Pancreas (tissue), 10 donors: Measurements from ENCODE around the gene DNAJB14. TPM values are rescaled to one million over a fixed set of nuclear protein-coding genes. Genes with fewer than 3 reads are reported as not detected.
"Not testable (repeated sequence)": the region's sequence is repeated elsewhere in the genome, so short reads cannot be mapped to it uniquely, and the experiment has no call there.

Experiments used
- ATAC-seq, 4 donors: fragments of 200-7000 bp; cut with Tn5 transposase; one replicate each; pipeline versions ENCODE4 v1.8.0 to v1.9.1; 2020; ENCODE audit warnings: mild to moderate bottlenecking in 4 of 4, moderate library complexity in 4 of 4
- DNase-seq, 6 donors: peaks; one replicate each; pipeline ENCODE4 v3.0.0-alpha.2; 2020
- FAIRE-seq: peaks from 2 replicates; lab custom pipeline; 2012; peaks lifted over from hg19 to GRCh38; lab: Jason Lieb, UNC
- H3K27ac ChIP-seq, 4 donors: fragments of 200-600 bp; sonication (generic); 1 replicate in 3 of 4; 2 replicates in 1 of 4; pipeline versions ENCODE4 v1.5.0 to v1.8.0; 2020
- H3K27me3 ChIP-seq, 4 donors: fragments of 200-600 bp; one replicate each; pipeline ENCODE4 v1.8.0; 2021
- H3K36me3 ChIP-seq, 3 donors: fragments of 200-600 bp; sonication (generic) in 1 of 3; one replicate each; pipeline versions ENCODE4 v1.5.0 to v1.8.0; 2020 to 2021
- H3K4me1 ChIP-seq, 3 donors: fragments of 200-600 bp; one replicate each; pipeline ENCODE4 v1.8.0; 2021
- H3K4me3 ChIP-seq, 4 donors: fragments of 200-600 bp; sonication (generic) in 2 of 4; one replicate each; pipeline versions ENCODE4 v1.5.0 to v1.8.0; 2020 to 2021
- H3K9me3 ChIP-seq, 4 donors: fragments of 200-600 bp; one replicate each; pipeline ENCODE4 v1.8.0; 2021
- WGBS, 2 donors: extraction: QIAGEN DNeasy Blood & Tissue Kit; methylation state at CpG; one replicate each; pipeline ENCODE4 v1.1.7; 2013; 5-methylcytosine and 5-hydroxymethylcytosine counted together
- intact Hi-C, 3 donors: fragments of 100-400 bp; cut with DNase I; formaldehyde crosslinking; loops; one replicate each; pipeline versions ENCODE4 v1.11.1 to v1.14.2; 2022
- polyA plus RNA-seq, 2 donors: library from polyadenylated mRNA; stranded (reverse); fragments of 200-250 nt; gene quantifications; one replicate each; pipeline ENCODE4 v1.2.3, GENCODE V29; 2013
- total RNA-seq, 6 donors: library from RNA; stranded (reverse); fragmentation: NEBNext Ultra II Directional in 4 of 6; extraction: Animal tissue kit (Norgen Biotek cat#: 25700) in 4 of 6; gene quantifications; one replicate each; pipeline versions ENCODE4 v1.2.1 to v1.2.4, GENCODE V29; 2021 to 2023
- TF ChIP-seq, protein P1 (sequence below), 4 donors: fragments of 200-600 bp; sonication (generic) in 3 of 4; IDR thresholded peaks; one replicate each; pipeline versions ENCODE4 v1.5.0 to v1.8.0; 2021; ENCODE audit warnings: antibody characterized with exemption in 4 of 4
- donor health status: healthy with polysubstance abuse.
- donor health status: DM: no; HTN: no; CAD: no; lungs with moderate emphysema.
- donor health status: DM: no; HTN: no; CAD: no.
- donor health status: control.
- donor health status: control.
- donor health status: Bipolar disorder and iron deficiency.
- donor health status: DM: yes; HTN: yes; CAD: no.
- donor health status: DM: no; HTN: no; CAD: no.
- donor health status: DM: no; HTN: no; CAD: no.
- donor health status: DM: yes; HTN: yes; CAD: no.

The DNAJB14 gene
- total and polyA plus RNA-seq, 8 donors: 3.6 to 23.7 (median 11.6) TPM

DNA sequence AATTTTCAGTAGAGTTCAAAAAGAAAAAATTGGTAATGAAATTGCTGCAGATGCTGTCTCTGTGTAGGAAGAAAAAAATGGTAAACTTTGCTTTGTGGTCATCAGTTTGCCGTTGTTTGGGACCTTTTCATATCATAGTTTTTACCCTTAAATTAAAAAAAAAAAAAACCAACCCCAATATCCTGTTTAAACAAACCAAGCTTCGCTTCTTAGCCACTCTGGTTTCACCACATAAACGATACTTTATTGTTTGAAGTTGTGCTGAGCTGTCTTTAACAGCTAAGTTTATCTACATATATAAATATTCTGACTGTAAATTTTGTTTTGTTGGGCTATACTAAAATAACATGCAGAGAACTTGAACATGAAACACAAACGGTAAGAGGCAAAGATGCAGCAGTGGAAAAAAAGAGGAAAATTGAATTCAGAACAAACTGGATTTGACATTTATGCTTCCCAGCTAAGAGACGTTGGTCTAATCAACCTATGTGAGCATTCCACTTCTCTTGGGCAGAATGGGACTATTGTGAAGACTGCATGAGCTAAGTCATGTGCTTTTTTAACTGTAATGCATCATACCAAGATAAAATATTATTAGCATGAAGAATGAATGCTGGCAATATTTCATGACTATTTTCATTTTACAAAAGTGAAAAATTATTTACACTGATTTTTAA lies 19.4 kb upstream of the DNAJB14 start:
- ATAC-seq: no peak
- no peak for DNase-seq
- no peaks in the 10 kb centered on the region for H3K36me3 ChIP-seq
- H3K4me3 ChIP-seq: no peak overlapping the region
- no peaks in the 10 kb centered on the region for H3K4me1 ChIP-seq
- TF ChIP-seq, protein P1, sequence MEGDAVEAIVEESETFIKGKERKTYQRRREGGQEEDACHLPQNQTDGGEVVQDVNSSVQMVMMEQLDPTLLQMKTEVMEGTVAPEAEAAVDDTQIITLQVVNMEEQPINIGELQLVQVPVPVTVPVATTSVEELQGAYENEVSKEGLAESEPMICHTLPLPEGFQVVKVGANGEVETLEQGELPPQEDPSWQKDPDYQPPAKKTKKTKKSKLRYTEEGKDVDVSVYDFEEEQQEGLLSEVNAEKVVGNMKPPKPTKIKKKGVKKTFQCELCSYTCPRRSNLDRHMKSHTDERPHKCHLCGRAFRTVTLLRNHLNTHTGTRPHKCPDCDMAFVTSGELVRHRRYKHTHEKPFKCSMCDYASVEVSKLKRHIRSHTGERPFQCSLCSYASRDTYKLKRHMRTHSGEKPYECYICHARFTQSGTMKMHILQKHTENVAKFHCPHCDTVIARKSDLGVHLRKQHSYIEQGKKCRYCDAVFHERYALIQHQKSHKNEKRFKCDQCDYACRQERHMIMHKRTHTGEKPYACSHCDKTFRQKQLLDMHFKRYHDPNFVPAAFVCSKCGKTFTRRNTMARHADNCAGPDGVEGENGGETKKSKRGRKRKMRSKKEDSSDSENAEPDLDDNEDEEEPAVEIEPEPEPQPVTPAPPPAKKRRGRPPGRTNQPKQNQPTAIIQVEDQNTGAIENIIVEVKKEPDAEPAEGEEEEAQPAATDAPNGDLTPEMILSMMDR (IDR thresholded peaks at IDR 0.05): no peak
- FAIRE-seq: no peak
- no peaks in the 10 kb centered on the region for H3K27me3 ChIP-seq
- no peak overlapping the region for H3K27ac ChIP-seq
- H3K9me3 ChIP-seq: no peaks in the 10 kb centered on the region
- intact Hi-C loops: no loop called here
- 53 to 57% methylated on average over 5 of the region's 5 CpGs for WGBS, 2 donors

DNA sequence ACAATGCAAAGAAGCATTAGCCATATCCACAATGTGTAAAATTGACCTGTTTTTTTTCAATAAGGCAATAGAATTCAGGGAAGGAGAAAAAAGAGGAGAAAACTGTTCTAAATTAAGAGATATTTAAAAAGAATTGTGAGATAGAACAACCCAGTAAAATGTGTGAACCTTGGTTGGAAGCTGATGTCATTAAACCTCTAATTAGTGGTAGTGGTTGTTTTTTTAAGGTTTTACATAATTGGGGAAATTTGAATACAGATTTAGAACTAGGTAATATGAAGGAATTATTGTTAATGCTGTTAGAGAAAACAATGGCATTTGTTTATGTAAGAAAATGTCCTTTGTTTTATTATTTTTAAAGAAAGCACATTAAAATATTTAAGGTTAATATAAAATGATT lies 18.8 kb upstream of the DNAJB14 start:
- H3K27me3 ChIP-seq: no peaks in the 10 kb centered on the region
- FAIRE-seq: no peak
- TF ChIP-seq, protein P1 (IDR thresholded peaks at IDR 0.05): no peak
- intact Hi-C loops: no loop called here
- ATAC-seq: no peak
- no peak overlapping the region for H3K4me3 ChIP-seq
- H3K9me3 ChIP-seq: no peaks in the 10 kb centered on the region
- no peak overlapping the region for H3K27ac ChIP-seq
- no peaks in the 10 kb centered on the region for H3K36me3 ChIP-seq
- DNase-seq: no peak
- H3K4me1 ChIP-seq: no peaks in the 10 kb centered on the region

- FAIRE-seq (no peak), DNase-seq (no peak), ATAC-seq (no peak)
- Histone ChIP-seq H3K36me3 (no peaks in the 10 kb centered on the region), H3K27ac (no peak overlapping the region), H3K9me3 (no peaks in the 10 kb centered on the region), H3K27me3 (no peaks in the 10 kb centered on the region), H3K4me1 (no peaks in the 10 kb centered on the region), H3K4me3 (no peak overlapping the region)
- TF ChIP-seq, protein P1 (IDR thresholded peaks at IDR 0.05): no peak
- WGBS, 2 donors: 90 to 91% methylated on average over 1 of the region's 1 CpG
- intact Hi-C loops: no loop called here
Measured at GRCh38 chr4:99961711-99962110, 15.3 kb upstream of the DNAJB14 start.

GRCh38 chr4:99960648-99961047 lies 14.2 kb upstream of the DNAJB14 start:
- Histone ChIP-seq H3K27me3 (no peaks in the 10 kb centered on the region), H3K36me3 (no peaks in the 10 kb centered on the region), H3K4me1 (no peaks in the 10 kb centered on the region), H3K9me3 (no peaks in the 10 kb centered on the region), H3K4me3 (no peak overlapping the region), H3K27ac (no peak overlapping the region)
- DNase-seq: no peak
- no peak for FAIRE-seq
- 68 to 77% methylated on average over 2 of the region's 2 CpGs for WGBS, 2 donors
- ATAC-seq: no peak
- TF ChIP-seq, protein P1 (IDR thresholded peaks at IDR 0.05): no peak
- intact Hi-C loops: no loop called here

DNA sequence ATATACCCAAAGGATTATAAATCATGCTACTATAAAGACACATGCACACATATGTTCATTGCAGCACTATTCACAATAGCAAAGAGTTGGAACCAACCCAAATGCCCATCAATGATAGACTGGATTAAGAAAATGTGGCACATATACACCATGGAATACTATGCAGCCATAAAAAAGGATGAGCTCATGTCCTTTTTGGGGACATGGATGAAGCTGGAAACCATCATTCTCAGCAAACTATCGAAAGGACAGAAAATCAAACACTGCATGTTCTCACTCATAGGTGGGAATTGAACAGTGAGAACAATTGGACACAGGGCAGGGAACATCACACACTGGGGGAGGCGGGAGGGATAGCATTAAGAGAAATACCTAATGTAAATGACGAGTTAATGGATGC lies 11.8 kb upstream of the DNAJB14 start:
- intact Hi-C loops, H3K4me1 ChIP-seq, FAIRE-seq, DNase-seq, ATAC-seq, H3K9me3 ChIP-seq, H3K4me3 ChIP-seq, H3K27me3 ChIP-seq, H3K27ac ChIP-seq, H3K36me3 ChIP-seq: not testable (repeated sequence)
- WGBS, 2 donors: 91 to 93% methylated on average over 3 of the region's 3 CpGs
